ELF-1 (cell line): ENCODE results near the gene ALOX5.
"Not testable (repeated sequence)": the region's sequence is repeated elsewhere in the genome, so short reads cannot be mapped to it uniquely, and the experiment has no call there.

ENCODE experiments used
- DNase-seq: peaks from one replicate; pipeline ENCODE4 v3.0.0-alpha.2; 2016; ENCODE audit warnings: low read depth, low spot score

Gene ALOX5

DNA sequence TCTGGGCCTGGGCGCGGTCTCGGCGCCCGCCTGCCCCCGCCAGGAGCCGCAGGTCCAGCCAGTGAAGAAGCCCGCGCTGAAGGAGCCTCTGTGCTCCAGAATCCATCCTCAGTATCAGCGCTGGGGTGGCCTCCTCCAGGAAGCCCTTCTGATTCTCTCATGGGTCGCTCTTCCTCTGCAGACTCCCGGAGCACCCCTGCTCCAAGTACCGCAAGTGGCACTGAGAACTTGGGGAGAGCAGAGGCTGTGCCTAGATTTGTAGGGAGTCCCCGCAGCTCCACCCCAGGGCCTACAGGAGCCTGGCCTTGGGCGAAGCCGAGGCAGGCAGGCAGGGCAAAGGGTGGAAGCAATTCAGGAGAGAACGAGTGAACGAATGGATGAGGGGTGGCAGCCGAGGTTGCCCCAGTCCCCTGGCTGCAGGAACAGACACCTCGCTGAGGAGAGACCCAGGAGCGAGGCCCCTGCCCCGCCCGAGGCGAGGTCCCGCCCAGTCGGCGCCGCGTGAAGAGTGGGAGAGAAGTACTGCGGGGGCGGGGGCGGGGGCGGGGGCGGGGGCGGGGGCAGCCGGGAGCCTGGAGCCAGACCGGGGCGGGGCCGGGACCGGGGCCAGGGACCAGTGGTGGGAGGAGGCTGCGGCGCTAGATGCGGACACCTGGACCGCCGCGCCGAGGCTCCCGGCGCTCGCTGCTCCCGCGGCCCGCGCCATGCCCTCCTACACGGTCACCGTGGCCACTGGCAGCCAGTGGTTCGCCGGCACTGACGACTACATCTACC is at the start of gene ALOX5:
ALOX5 (plus strand) TSS at position 641 of the 774 bp plus-strand sequence; CDS start at position 705, 64 bp downstream.
- peak; percentile 51 for DNase-seq

DNA sequence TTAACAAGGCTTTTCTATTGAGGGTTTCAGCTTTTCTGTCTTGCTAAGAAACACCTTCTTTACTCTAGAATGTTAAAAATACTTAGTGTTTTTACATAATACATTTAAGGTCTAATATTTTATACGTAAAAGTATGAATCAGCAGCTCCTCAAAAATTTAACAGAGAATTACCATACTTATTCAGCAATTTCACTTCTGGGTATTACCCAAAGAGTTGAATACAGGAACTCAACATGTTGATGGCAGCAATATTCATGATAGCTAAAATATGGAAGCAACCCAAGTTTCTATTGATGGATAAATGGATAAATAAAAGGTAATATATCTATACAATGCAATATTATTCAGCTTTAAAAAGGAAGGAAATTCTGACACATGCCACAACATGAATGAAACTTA is 48.9 kb upstream of the ALOX5 start:
- no peak for DNase-seq

DNA sequence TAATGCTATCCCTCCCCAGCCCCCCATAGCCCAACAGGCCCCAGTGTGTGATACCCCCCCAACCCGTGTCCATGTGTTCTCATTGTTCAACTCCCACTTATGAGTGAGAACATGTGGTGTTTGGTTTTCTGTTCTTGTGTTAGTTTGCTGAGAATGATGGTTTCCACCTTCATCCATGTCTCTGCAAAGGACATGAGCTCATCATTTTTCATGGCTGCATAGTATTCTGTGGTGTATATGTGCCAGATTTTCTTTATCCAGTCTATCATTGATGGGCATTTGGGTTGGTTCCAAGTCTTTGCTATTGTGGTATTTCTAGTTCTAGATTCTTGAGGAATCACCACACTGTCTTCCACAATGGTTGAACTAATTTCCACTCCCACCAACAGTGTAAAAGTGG is 47.2 kb upstream of the ALOX5 start:
- DNase-seq, result not testable (repeated sequence)

DNA sequence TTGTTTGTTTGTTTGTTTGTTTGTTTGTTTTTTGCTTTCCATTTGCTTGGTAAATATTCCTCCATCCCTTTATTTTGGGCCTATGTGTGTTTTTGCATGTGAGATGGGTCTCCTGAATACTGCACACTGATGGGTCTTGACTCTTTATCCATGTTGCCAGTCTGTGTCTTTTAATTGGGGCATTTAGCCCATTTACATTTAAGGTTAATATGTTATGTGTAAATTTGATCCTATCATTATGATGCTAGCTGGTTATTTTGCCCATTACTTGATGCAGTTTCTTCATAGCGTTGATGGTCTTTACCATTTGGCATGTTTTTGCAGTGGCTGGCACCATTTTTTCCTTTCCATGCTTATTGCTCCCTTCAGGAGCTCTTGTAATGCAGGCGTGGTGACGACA is 42.2 kb upstream of the ALOX5 start:
- not testable (repeated sequence) for DNase-seq

DNA sequence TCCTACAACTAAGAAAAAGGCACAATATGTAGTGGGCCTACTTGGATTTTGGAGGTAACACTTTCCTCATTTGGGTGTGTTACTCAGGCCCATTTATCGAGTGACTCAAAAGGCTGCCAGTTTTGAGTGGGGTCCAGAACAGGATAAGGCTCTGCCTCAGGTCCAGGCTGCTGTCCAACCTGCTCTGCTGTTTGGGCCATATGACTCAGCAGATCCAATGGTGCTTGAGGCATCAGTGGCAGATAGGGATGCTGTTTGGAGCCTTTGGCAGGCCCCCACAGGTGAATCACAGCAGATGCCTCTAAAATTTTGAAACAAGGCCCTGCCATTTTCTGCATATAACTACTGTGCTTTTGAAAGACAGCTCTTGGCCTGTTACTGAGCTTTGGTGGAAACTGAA is 34.1 kb upstream of the ALOX5 start:
- no peak for DNase-seq

DNA sequence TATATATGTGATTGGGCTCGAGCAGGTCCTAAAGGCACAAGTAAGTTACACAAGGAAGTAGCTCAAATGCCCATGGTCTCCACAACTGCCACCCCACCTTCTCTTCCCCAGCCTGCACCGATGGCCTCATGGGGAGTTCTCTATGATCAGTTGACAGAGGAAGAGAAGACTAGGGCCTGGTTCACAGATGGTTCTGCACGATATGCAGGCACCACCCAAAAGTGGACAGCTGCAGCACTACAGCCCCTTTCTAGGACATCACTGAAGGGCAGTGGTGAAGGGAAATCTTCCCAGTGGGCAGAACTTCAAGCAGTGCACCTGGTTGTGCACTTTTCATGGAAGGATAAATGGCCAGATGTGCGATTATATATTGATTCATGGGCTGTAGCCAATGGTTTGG is 33.6 kb upstream of the ALOX5 start:
- DNase-seq, result not testable (repeated sequence)

DNA sequence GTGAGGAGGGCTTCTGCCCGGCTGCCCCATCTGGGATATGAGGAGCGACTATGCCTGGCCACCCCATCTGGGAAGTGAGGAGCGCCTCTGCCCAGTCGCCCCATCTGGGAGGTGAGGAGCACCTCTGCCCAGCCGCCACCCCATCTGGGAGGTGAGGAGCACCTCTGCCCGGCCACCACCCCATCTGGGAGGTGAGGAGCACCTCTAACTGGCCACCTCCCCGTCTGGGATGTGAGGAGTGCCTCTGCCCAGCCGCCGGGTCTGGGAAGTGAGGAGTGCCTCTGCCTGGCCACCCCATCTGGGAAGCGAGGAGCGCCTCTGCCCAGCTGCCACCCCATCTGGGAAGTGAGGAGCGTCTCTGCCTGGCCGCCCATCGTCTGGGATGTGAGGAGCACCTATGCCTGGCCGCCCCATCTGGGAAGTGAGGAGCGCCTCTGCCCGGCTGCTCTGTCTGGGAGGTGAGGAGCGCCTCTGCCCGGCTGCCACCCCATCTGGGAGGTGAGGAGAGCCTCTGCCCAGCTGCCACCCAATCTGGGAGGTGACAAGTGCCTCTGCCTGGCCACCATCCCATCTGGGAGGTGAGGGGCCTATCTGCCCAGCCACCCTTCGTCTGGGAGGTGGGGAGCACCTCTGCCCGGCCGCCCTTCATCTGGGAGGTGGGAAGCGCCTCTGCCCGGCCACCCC is 27.2 kb upstream of the ALOX5 start:
- DNase-seq, result not testable (repeated sequence)

DNA sequence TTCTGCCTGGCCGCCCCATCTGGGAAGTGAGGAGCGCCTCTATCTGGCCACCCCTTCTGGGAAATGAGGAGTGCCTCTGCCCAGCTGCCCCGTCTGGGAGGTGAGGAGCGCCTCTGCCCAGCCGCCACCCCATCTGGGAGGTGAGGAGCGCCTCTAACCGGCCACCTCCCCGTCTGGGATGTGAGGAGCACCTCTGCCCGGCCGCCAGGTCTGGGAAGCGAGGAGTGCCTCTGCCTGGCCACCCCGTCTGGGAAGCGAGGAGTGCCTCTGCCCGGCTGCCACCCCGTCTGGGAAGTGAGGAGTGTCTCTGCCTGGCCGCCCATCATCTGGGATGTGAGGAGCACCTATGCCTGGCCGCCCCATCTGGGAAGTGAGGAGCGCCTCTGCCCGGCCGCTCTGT is 26.6 kb upstream of the ALOX5 start:
- not testable (repeated sequence) for DNase-seq

DNA sequence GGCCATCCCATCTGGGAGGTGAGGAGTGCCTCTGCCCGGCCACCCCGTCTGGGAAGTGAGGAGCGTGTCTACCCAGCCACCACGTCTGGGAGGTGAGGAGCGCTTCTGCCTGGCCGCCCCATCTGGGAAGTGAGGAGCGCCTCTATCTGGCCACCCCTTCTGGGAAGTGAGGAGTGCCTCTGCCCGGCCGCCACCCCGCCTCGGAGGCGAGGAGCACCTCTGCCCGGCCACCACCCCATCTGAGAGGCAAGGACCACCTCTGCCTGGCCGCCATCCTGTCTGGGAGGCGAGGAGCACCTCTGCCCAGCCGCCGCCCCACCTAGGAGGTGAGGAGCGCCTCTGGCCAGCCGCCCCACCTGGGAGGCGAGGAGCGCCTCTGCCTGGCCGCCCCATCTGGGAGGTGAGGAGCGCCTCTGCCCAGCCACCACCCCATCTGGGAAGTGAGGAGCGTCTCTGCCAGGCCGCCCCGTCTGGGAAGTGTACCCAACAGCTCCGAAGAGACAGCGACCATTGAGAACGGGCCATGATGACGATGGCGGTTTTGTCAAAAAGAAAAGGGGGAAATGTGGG is 25.7 kb upstream of the ALOX5 start:
- not testable (repeated sequence) for DNase-seq

DNA sequence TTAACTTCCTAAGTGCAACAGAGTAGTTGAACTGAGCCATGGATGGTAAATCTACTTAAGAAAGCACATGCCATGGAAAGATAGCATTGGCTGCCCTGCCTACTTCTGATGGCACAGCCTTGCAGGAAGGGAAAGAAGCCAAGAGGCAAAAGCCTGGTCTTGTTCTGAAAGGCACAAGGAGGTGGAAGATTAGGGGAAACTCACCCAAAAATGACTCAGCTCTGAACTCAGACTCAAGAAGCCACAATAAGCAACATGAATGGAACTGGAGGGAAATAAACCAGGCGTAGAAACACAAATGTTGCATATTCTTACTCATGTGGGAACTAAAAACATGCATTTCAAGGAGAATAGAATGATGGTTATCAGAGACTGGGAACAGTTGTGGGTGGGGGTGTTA is 20.8 kb upstream of the ALOX5 start:
- DNase-seq, result no peak

DNA sequence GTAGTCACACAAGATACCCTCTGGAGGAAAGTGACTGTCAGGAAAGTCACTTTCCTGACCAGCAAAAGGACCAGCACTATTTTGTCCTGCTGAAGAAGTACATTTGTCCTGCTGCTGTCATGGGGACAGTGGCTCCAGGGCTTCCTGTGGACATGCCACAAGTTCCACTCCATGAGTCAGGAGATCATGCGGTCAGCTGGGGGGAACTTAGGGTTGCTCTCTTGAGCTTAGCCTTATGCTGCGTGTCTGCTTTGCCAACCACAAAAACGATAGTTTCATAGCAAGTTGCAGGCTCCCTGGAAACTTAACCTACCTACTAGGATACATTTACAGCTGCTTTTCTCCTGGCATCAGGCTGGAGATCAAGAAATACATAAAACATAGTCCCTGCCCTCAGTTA is 19.8 kb upstream of the ALOX5 start:
- no peak for DNase-seq

DNA sequence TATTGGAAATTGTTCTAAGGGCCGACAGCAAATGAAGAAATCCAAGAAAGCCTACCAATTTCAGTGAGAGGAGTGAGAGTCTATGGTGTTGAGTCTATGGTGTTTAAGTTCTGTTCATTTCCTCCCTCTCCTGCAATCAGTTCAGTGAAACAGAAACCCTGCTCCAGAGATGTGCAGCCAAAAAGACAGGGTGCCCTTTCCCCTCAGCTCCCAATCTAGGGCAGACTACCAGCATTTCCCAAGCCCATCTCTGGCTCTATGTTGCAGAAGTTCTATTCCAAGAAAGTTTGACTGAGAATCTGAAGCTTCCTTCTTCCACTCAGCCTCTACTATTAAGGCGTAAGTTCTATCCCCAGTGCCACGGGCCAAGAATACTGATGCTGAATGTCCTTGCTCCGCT is 18.5 kb upstream of the ALOX5 start:
- DNase-seq, result no peak

DNA sequence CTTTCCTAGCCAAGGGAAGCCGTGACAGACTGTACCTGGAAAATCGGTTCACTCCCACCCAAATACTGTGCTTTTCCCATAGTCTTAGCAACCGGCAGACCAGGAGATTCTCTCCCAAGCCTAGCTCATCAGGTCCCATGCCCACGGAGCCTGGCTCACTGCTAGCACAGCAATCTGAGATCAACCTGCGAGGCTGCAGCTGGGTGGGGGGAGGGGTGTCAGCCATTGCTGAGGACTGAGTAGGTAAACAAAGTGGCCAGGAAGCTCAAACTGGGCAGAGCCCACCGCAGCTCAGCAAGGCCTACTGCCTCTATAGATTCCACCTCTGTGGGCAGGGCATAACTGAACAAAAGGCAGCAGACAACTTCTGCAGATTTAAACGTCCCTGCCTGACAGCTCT is 15.1 kb upstream of the ALOX5 start:
- not testable (repeated sequence) for DNase-seq

DNA sequence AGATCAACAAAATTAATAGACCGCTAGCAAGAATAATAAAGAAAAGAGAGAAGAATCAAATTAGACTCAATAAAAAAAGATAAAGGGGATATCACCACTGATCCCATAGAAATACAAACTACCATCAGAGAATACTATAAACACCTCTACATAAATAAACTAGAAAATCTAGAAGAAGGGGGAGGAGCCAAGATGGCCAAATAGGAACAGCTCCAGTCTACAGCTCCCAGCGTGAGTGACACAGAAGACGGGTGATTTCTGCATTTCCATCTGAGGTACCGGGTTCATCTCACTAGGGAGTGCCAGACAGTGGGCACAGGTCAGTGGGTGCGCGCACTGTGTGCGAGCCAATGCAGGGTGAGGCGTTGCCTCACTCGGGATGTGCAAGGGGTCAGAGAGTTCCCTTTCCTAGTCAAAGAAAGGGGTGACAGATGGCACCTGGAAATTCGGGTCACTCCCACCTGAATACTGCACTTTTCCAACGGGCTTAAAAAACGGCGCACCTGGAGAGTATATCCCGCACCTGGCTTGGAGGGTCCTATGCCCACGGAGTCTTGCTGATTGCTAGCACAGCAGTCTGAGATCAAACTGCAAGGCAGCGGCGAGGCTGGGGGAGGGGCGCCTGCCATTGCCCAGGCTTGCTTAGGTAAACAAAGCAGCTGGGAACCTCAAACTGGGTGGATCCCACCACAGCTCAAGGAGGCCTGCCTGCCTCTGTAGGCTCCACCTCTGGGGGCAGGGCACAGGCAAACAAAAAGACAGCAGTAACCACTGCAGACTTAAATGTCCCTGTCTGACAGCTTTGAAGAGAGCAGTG is 11.8 kb upstream of the ALOX5 start:
- peak; percentile 66 for DNase-seq

DNA sequence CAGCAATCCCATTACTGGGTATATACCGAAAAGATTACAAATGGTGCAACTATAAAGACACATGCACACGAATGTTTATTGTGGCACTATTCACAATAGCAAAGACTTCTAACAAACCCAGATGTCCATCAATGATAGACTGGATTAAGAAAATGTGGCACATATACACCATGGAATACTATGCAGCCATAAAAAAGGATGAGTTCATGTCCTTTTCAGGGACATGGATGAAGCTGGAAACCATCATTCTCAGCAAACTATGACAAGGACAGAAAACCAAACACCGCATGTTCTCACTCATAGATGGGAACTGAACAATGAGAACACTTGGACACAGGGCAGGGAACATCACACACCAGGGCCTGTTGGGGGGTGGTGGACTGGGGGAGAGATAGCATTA is 6.4 kb upstream of the ALOX5 start:
- not testable (repeated sequence) for DNase-seq

DNA sequence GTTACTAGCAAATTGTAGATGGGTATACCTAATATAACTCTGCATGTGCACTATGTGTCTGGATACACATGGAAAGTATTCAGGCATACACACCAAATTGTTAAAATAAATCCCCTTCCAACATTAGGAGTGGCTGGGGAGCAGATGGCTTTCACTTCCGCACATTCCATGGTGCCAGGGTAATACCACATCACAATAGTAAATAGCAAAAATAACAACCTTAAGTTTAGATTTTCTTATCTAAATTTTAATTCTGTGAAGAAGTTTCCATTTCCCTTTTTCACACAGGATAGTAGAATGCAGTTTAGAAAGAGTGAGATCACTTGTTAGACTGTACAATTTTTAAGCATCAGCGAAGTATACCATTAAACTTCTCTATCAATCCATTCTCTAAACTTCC is 5.8 kb upstream of the ALOX5 start:
- no peak for DNase-seq

DNA sequence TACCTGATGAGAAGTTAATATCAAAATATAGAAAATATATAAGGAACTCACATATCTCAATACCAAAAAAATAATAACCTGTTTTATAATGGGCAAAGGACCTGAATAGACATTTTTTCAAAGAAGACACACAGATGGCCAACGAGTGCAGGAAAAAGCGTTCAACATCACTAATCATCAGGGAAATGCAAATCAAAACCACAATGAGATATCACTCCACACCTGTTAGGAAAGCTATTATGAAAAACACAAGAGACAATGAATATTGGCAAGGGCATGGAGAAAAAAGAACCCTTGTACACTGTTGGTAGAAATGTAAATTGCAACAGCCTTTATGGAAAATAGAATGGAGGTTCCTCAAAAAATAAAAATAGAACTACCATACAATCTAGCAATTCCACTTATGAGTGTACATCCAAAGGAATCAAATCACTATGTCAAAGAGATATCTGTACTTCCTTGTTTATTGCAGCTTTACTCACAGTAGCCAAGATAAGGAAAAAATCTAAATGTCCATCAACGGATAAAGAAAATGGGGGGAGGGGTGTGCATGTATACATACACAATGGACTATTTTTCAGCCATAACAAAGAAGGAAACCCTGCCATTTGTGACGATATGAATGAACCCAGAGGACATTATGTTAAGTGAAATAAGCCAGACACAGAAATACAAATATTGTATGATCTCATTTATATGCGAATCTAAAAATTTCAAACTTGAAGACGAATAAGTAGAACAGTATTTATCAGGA is 3.6 kb upstream of the ALOX5 start:
- DNase-seq, result no peak

DNA sequence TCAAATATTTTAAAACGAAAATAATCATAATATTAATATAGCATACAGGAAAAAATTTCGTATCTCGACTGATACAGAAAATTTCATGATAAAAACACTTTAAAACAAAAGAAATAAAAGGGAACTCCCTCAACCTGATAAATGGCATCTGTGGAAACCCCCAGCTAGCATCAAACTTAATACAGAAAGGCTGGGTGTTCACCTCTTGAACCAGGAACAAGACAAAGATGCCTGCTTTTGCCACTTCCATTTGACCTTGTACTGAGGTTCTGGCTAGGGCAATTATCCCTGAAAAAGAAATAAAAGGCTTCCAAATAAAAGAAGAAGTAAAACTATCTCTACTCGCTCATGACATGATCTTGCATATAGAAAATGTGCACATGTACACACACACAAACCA is 2.5 kb upstream of the ALOX5 start:
- DNase-seq, result no peak

DNA sequence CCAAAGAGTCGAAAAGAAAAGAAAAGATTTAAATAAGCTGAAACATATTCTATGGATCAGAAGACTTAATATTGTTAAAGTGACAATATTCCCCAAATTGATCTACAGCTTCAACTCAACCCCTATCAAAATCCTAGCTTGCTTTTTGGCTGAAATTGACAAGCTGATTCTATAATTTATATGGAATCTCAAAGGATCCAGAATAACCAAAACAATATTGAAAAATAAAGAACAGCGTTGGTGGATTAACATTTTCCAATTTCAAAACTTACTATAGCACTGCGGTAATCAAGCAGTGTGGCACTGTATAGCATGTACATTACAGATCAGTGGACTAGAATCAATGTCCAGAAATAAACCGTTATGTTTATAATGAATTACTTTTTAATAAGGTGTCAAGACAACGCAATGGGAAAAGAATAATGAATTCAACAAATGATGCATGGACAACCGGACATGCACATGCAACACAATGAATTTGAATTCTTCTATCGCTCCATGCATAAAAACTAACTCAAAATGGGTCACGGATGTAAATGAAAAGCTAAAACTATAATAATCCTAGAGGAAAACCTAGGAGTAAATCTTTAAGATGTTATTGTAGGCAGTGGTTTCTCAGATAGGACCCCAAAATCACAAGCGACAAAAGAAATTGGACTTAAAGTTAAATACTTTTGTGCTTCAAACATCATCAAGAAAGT is 1.6 kb upstream of the ALOX5 start:
- DNase-seq, result no peak

DNA sequence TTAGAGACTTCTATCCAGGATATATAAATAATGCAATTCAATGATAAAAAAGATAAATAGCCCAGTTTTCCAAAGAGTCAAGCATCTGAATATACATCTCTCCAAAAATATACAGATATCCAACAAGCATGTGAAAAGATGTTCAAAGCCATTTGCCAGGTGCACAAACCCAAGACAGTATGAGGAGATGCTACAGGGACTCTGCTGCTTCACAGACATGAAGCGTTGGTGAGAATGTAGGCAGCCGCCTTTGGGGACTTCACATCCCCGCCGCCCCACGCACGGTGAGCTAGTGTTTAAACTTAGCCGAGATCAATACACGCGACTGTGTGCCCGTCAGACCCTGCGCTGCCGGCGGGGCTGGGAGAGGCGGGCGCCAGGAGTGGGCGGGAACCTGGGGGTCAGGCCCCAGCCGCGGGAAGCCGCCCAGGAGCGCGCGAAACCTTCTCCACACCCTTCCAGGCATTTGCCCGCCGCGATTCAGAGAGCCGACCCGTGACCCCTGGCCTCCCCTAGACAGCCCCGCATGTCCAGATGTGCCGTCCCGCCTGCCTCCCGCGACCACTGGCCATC is 927 bp upstream of the ALOX5 start:
- peak; percentile 51 for DNase-seq
